ENCODE data around the gene TEX52.

DNA sequence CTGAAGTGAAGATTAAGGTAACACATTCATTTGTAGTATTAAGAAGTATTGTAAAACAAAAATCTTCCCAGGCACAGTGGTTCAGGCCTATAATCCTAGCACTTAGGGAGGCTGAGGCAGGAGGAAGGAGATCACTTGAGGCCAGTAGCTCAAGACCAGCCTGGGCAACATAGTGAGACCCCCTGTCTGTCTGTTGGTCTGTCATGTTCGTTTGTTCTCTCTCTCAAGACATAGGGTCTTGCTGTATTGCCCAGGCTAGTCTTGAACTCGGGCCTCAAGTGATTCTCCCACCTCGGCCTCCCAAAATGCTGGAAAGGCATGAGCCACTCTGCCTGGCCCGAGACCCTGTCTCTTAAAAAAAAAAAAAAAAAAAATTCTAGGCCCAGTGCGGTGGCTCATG lies 40.6 kb upstream of the TEX52 start:
- TF ChIP-seq, protein P1, sequence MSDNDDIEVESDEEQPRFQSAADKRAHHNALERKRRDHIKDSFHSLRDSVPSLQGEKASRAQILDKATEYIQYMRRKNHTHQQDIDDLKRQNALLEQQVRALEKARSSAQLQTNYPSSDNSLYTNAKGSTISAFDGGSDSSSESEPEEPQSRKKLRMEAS (IDR thresholded peaks at IDR 0.05; ENCODE audit: low read depth, low read length): no peak
- TF ChIP-seq, protein P2, sequence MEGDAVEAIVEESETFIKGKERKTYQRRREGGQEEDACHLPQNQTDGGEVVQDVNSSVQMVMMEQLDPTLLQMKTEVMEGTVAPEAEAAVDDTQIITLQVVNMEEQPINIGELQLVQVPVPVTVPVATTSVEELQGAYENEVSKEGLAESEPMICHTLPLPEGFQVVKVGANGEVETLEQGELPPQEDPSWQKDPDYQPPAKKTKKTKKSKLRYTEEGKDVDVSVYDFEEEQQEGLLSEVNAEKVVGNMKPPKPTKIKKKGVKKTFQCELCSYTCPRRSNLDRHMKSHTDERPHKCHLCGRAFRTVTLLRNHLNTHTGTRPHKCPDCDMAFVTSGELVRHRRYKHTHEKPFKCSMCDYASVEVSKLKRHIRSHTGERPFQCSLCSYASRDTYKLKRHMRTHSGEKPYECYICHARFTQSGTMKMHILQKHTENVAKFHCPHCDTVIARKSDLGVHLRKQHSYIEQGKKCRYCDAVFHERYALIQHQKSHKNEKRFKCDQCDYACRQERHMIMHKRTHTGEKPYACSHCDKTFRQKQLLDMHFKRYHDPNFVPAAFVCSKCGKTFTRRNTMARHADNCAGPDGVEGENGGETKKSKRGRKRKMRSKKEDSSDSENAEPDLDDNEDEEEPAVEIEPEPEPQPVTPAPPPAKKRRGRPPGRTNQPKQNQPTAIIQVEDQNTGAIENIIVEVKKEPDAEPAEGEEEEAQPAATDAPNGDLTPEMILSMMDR (IDR thresholded peaks at IDR 0.05; ENCODE audit: low read depth, low read length): no peak

Measured in NB4 (cell line).